H1 (cell line): ENCODE results near the gene LGALS1. TPM values are rescaled to one million over a fixed set of nuclear protein-coding genes. Genes with fewer than 3 reads are reported as not detected.

Source experiments
- CTCF ChIA-PET: fragments of 300-600 bp; sonication (Branson Sonifier 250); formaldehyde crosslinking; loops from one replicate; lab custom pipeline; 2021; ENCODE audit not compliant: partially characterized antibody; lab: Charles Lee
- POLR2A ChIA-PET: fragments of 300-600 bp; sonication (Branson Sonifier 250); formaldehyde crosslinking; loops from one replicate; lab custom pipeline; 2021; ENCODE audit warnings: inconsistent platforms; ENCODE audit not compliant: partially characterized antibody; lab: Charles Lee
- DNase-seq, 2 experiments: peaks; one replicate each; pipeline versions ENCODE4 v3.0.0 to v3.0.0-alpha.2; 2010 to 2022; ENCODE audit warnings: low spot score in 2 of 2, low read depth in 1 of 2, mixed read lengths in 1 of 2
- FAIRE-seq: peaks from 2 replicates; lab custom pipeline; 2011; peaks lifted over from hg19 to GRCh38; lab: Jason Lieb, UNC
- H2AFZ ChIP-seq: 2 replicates; pipeline ENCODE4 v1.8.1; 2012; ENCODE audit warnings: low read length, inconsistent platforms
- H2AK5ac ChIP-seq: 2 replicates; pipeline ENCODE4 v1.6.1; 2013; ENCODE audit warnings: low read depth, low read length
- H2BK120ac ChIP-seq: replicated peaks from 2 replicates; pipeline ENCODE3; 2013; ENCODE audit warnings: low read depth, low read length, inconsistent platforms
- H2BK12ac ChIP-seq: 2 replicates; pipeline ENCODE4 v1.6.1; 2013; ENCODE audit warnings: low read depth, low read length
- H2BK15ac ChIP-seq: 2 replicates; pipeline ENCODE4 v1.6.1; 2013; ENCODE audit warnings: low read length
- H2BK20ac ChIP-seq: 2 replicates; pipeline ENCODE4 v1.6.1; 2013; ENCODE audit warnings: low read length
- H2BK5ac ChIP-seq: 2 replicates; pipeline ENCODE4 v1.6.1; 2013; ENCODE audit warnings: low read depth, low read length
- H3K14ac ChIP-seq: 2 replicates; pipeline ENCODE4 v1.6.1; 2013; ENCODE audit warnings: inconsistent platforms; ENCODE audit not compliant: insufficient read length
- H3K18ac ChIP-seq: 2 replicates; pipeline ENCODE4 v1.6.1; 2013; ENCODE audit warnings: low read length; ENCODE audit errors: extremely low read depth
- H3K23ac ChIP-seq: 2 replicates; pipeline ENCODE4 v1.6.1; 2013; ENCODE audit warnings: inconsistent platforms; ENCODE audit not compliant: insufficient read length
- H3K23me2 ChIP-seq: 2 replicates; pipeline ENCODE4 v1.6.1; 2013; ENCODE audit warnings: low read depth, low read length
- H3K27ac ChIP-seq: 2 replicates; pipeline ENCODE4 v1.6.1; 2011; ENCODE audit warnings: low read depth, low read length, inconsistent platforms
- H3K27me3 ChIP-seq, 4 experiments: replicated peaks in 1 of 4; 1 replicate in 1 of 4; 2 replicates in 3 of 4; pipeline versions ENCODE4 v1.6.1 to v1.8.1; 2011 to 2013; ENCODE audit warnings: low read length in 3 of 4, mild to moderate bottlenecking in 3 of 4, inconsistent platforms in 2 of 4, mixed read lengths in 2 of 4, moderate library complexity in 1 of 4; ENCODE audit not compliant: control insufficient read depth in 3 of 4, insufficient read depth in 3 of 4; ENCODE audit errors: extremely low read depth in 1 of 4
- H3K36me3 ChIP-seq, 4 experiments: 2 replicates each; pipeline versions ENCODE4 v1.6.1 to v1.8.1; 2011 to 2013; ENCODE audit warnings: mild to moderate bottlenecking in 4 of 4, low read length in 3 of 4, moderate library complexity in 2 of 4, control low read depth in 1 of 4, inconsistent platforms in 1 of 4; ENCODE audit not compliant: insufficient read depth in 4 of 4, control insufficient read depth in 2 of 4
- H3K4ac ChIP-seq: replicated peaks from 2 replicates; pipeline ENCODE3; 2013; ENCODE audit warnings: low read length, low read depth, mixed read lengths, inconsistent platforms; ENCODE audit not compliant: insufficient read length
- H3K4me1 ChIP-seq, 4 experiments: replicated peaks in 1 of 4; 1 replicate in 1 of 4; 2 replicates in 3 of 4; pipeline versions ENCODE4 v1.6.1 to v1.8.1; 2011 to 2013; ENCODE audit warnings: low read length in 3 of 4, inconsistent platforms in 2 of 4, mixed read lengths in 1 of 4; ENCODE audit not compliant: insufficient read depth in 4 of 4, control insufficient read depth in 3 of 4
- H3K4me2 ChIP-seq, 2 experiments: 2 replicates each; pipeline versions ENCODE4 v1.6.1 to v1.8.1; 2011 to 2013; ENCODE audit warnings: low read depth in 2 of 2, low read length in 2 of 2, control low read depth in 1 of 2, inconsistent platforms in 1 of 2, mild to moderate bottlenecking in 1 of 2; ENCODE audit not compliant: insufficient read depth in 1 of 2
- H3K4me3 ChIP-seq, 4 experiments: fragments of 200-600, 300-600 bp in 1 of 4; sonication (generic), shearing (Covaris generic), sonication (Bioruptor Twin) in 1 of 4; 2 replicates each; pipeline versions ENCODE4 v1.5.1 to v1.8.1; 2011 to 2016; ENCODE audit warnings: low read length in 4 of 4, low read depth in 3 of 4, control low read depth in 2 of 4, inconsistent platforms in 2 of 4, mild to moderate bottlenecking in 2 of 4, mixed read lengths in 1 of 4, moderate library complexity in 1 of 4; ENCODE audit not compliant: insufficient read depth in 2 of 4; ENCODE audit errors: extremely low read depth in 1 of 4
- H3K56ac ChIP-seq: replicated peaks from 2 replicates; pipeline ENCODE3; 2013; ENCODE audit warnings: low read depth, mild to moderate bottlenecking, mixed read lengths, low read length, inconsistent platforms; ENCODE audit not compliant: insufficient read length
- H3K79me1 ChIP-seq: 2 replicates; pipeline ENCODE4 v1.6.1; 2013; ENCODE audit warnings: low read depth, low read length, control low read depth
- H3K79me2 ChIP-seq, 2 experiments: 2 replicates each; pipeline versions ENCODE4 v1.6.1 to v1.8.1; 2012 to 2013; ENCODE audit warnings: low read length in 2 of 2, mild to moderate bottlenecking in 2 of 2, inconsistent platforms in 1 of 2; ENCODE audit not compliant: insufficient read depth in 2 of 2, control insufficient read depth in 1 of 2
- H3K9ac ChIP-seq, 4 experiments: replicated peaks in 1 of 4; 1 replicate in 1 of 4; 2 replicates in 3 of 4; pipeline versions ENCODE4 v1.6.1 to v1.8.1; 2011 to 2013; ENCODE audit warnings: low read depth in 3 of 4, low read length in 3 of 4, control low read depth in 2 of 4, mild to moderate bottlenecking in 2 of 4, moderate library complexity in 2 of 4, inconsistent platforms in 1 of 4; ENCODE audit errors: extremely low read depth in 1 of 4
- H3K9me3 ChIP-seq, 2 experiments: 2 replicates each; pipeline versions ENCODE4 v1.6.1 to v1.8.1; 2012 to 2013; ENCODE audit warnings: mild to moderate bottlenecking in 2 of 2, moderate library complexity in 2 of 2, control low read depth in 1 of 2, inconsistent platforms in 1 of 2, low read depth in 1 of 2, low read length in 1 of 2, mixed read lengths in 1 of 2; ENCODE audit not compliant: insufficient read depth in 2 of 2
- H4K20me1 ChIP-seq, 2 experiments: replicated peaks in 1 of 2; 2 replicates each; pipeline versions ENCODE3 to v1.8.1; 2011 to 2013; ENCODE audit warnings: inconsistent platforms in 2 of 2, low read length in 2 of 2, mild to moderate bottlenecking in 1 of 2; ENCODE audit not compliant: insufficient read depth in 2 of 2, control insufficient read depth in 1 of 2
- H4K5ac ChIP-seq: 2 replicates; pipeline ENCODE4 v1.6.1; 2013; ENCODE audit warnings: low read length, low read depth, mixed read lengths, inconsistent platforms; ENCODE audit not compliant: insufficient read length
- H4K8ac ChIP-seq: 2 replicates; pipeline ENCODE4 v1.8.0; 2013; ENCODE audit warnings: mild to moderate bottlenecking, moderate library complexity, low read length, inconsistent platforms; ENCODE audit not compliant: insufficient read depth; ENCODE audit errors: extremely low read depth
- H4K91ac ChIP-seq: replicated peaks from 2 replicates; pipeline ENCODE3; 2013; ENCODE audit warnings: low read length, mixed read lengths, inconsistent platforms; ENCODE audit not compliant: insufficient read length
- ATF3 ChIP-seq: IDR thresholded peaks from 2 replicates; pipeline ENCODE4 v1.6.1; 2011; ENCODE audit warnings: low read depth, mild to moderate bottlenecking, low read length; ENCODE audit not compliant: insufficient read depth
- BACH1 ChIP-seq: IDR thresholded peaks from 2 replicates; pipeline ENCODE4 v1.6.1; 2012; ENCODE audit warnings: low read length, improper control_type of control experiment
- BRCA1 ChIP-seq: IDR thresholded peaks from 2 replicates; pipeline ENCODE4 v1.6.1; 2012; ENCODE audit warnings: low read depth, low read length, improper control_type of control experiment
- GABPA ChIP-seq: IDR thresholded peaks from 2 replicates; pipeline ENCODE4 v1.6.1; 2011; ENCODE audit warnings: mild to moderate bottlenecking, low read length, moderate library complexity, borderline replicate concordance; ENCODE audit not compliant: insufficient read depth
- GTF2F1 ChIP-seq: IDR thresholded peaks from 2 replicates; pipeline ENCODE4 v1.6.1; 2012; ENCODE audit warnings: low read depth, low read length, improper control_type of control experiment, borderline replicate concordance
- HDAC6 ChIP-seq: IDR thresholded peaks from one replicate; pipeline ENCODE4 v1.7.1; 2012; ENCODE audit warnings: low read depth, mild to moderate bottlenecking, inconsistent platforms, low read length, moderate library complexity
- KDM4A ChIP-seq: IDR thresholded peaks from one replicate; pipeline ENCODE4 v1.7.1; 2012; ENCODE audit warnings: low read depth, mild to moderate bottlenecking, moderate library complexity, low read length, inconsistent platforms; ENCODE audit not compliant: severe bottlenecking
- POLR2A ChIP-seq, 2 experiments: IDR thresholded peaks; 1 replicate in 1 of 2; 2 replicates in 1 of 2; pipeline ENCODE4 v1.6.1; 2011; ENCODE audit warnings: low read depth in 2 of 2, low read length in 2 of 2, mild to moderate bottlenecking in 2 of 2; ENCODE audit errors: control extremely low read depth in 1 of 2
- RAD21 ChIP-seq, 2 experiments: IDR thresholded peaks in 1 of 2; conservative IDR thresholded peaks in 1 of 2; 2 replicates each; pipeline ENCODE4 v1.6.1; 2011; ENCODE audit warnings: low read depth in 2 of 2, low read length in 2 of 2, improper control_type of control experiment in 1 of 2, inconsistent platforms in 1 of 2, mild to moderate bottlenecking in 1 of 2, moderate library complexity in 1 of 2
- SP1 ChIP-seq: IDR thresholded peaks from 2 replicates; pipeline ENCODE4 v1.6.1; 2011; ENCODE audit warnings: low read depth, low read length
- SP4 ChIP-seq: IDR thresholded peaks from 2 replicates; pipeline ENCODE4 v1.6.1; 2012; ENCODE audit warnings: low read length, inconsistent platforms
- TAF1 ChIP-seq: IDR thresholded peaks from 2 replicates; pipeline ENCODE4 v1.6.1; 2011; ENCODE audit warnings: mild to moderate bottlenecking, low read depth, low read length
- WGBS, 2 experiments: shearing (Covaris generic) in 1 of 2; methylation state at CpG; one replicate each; pipeline versions ENCODE4 v1.1.6 to v1.1.7; 2013 to 2015; ENCODE audit warnings: low lambda C conversion rate in 2 of 2, mixed read lengths in 2 of 2, inconsistent platforms in 1 of 2, low coverage in 1 of 2, missing lambda C conversion rate in 1 of 2; ENCODE audit not compliant: insufficient replicate concordance in 2 of 2, insufficient coverage in 1 of 2, insufficient read length in 1 of 2; ENCODE audit errors: extremely low coverage in 1 of 2, missing lambda C conversion rate in 1 of 2; 5-methylcytosine and 5-hydroxymethylcytosine counted together
- polyA plus RNA-seq, 7 experiments: library from polyadenylated mRNA; depleted of rRNA in 3 of 7; stranded (reverse) in 5 of 7; unstranded in 2 of 7; fragments of >200 nt in 5 of 7; fragments of 200-250 nt in 2 of 7; gene quantifications; 1 replicate in 5 of 7; 2 replicates in 1 of 7; 4 replicates in 1 of 7; pipeline versions ENCODE4 v1.2.1 to v1.2.3, GENCODE V29; 2011 to 2013; ENCODE audit warnings: missing spikeins in 2 of 7, mixed read lengths in 2 of 7
- total RNA-seq: library from RNA; stranded (reverse); fragmentation: NEBNext Ultra II Directional; extraction: Animal tissue kit (Norgen Biotek cat#: 25700); gene quantifications from 2 replicates; pipeline ENCODE4 v1.2.1, GENCODE V29; 2021

LGALS1 gene
- total and polyA plus RNA-seq, 2 of the 8 experiments (the other 6 are each of a cell fraction or from before 2014, with no cell fraction given) = 12.0 to 92.4 TPM

- H4K91ac ChIP-seq = no peak overlapping the region
- H2BK5ac ChIP-seq = no peak overlapping the region
- no peak overlapping the region for H2BK15ac ChIP-seq
- peaks cover 0 to 3% (median 0%) of the 10 kb centered on the region in 4 experiments; a peak in 3 of 7 replicates for H3K4me1 ChIP-seq
- H2AK5ac ChIP-seq = no peak overlapping the region
- H3K18ac ChIP-seq = no peak overlapping the region
- no peaks in the 10 kb centered on the region for H3K79me2 ChIP-seq
- no peaks in the 10 kb centered on the region for H3K23me2 ChIP-seq
- peaks cover 0 to 6% (median 2%) of the 10 kb centered on the region in 4 experiments; a peak in 3 of 8 replicates for H3K36me3 ChIP-seq
- 0 out of 2 replicates have a peak, but pooled peaks cover 2% of the 10 kb centered on the region for H3K79me1 ChIP-seq
- H3K27me3 ChIP-seq = no peaks in the 10 kb centered on the region
- FAIRE-seq = no peak
- 95% methylated on average over 7 of the region's 7 CpGs; no CpG with 5 or more reads in 1 of the 2 experiments for WGBS, 2 experiments
- no peak overlapping the region for H3K4me2 ChIP-seq
- no peak overlapping the region for H3K4me3 ChIP-seq
- H3K4ac ChIP-seq = no peak overlapping the region
- TF ChIP-seq RAD21 (IDR thresholded peaks at IDR 0.05 in 1 of 2, conservative IDR thresholded peaks at IDR 0.05 in 1 of 2; ENCODE audit: low read depth in 2 of 2, low read length in 2 of 2) (no peak), TAF1 (no peak), SP1 (no peak), BACH1 (no peak), GABPA (no peak), KDM4A (no peak), GTF2F1 (no peak), POLR2A (IDR thresholded peaks at IDR 0.05; ENCODE audit: control extremely low read depth in 1 of 2, low read depth in 2 of 2, low read length in 2 of 2) (no peak), SP4 (no peak), ATF3 (no peak), HDAC6 (no peak), BRCA1 (no peak)
- TF ChIP-seq, all 59 proteins: peak for 0
- H4K5ac ChIP-seq = no peak overlapping the region
- no peaks in the 10 kb centered on the region for H3K9me3 ChIP-seq
- no peak for DNase-seq
- ChIA-PET CTCF (interaction anchor here (0.6 to 11.1 kb wide), 8 partner anchors 11 to 79 kb away, joined by 3 to 140 read pairs (median 6); partner anchors contain the start of genes PDXP and SH3BP1), POLR2A (interaction anchor here (0.6 to 2.1 kb wide), 9 partner anchors 9 to 122 kb away, joined by 3 to 8 read pairs (median 3); partner anchors contain the start of gene NOL12)
- H4K20me1 ChIP-seq = peaks cover 0 to 2% of the 10 kb centered on the region in 2 experiments
- no peak overlapping the region for H3K56ac ChIP-seq
- no peak overlapping the region for H4K8ac ChIP-seq
- no peak overlapping the region for H3K23ac ChIP-seq
- H2BK12ac ChIP-seq = no peak overlapping the region
- H3K14ac ChIP-seq = no peak overlapping the region
- no peak overlapping the region for H2BK20ac ChIP-seq
- H2AFZ ChIP-seq = no peak overlapping the region
- no peak overlapping the region for H2BK120ac ChIP-seq
- no peak overlapping the region for H3K9ac ChIP-seq
- H3K27ac ChIP-seq = no peak overlapping the region
Observed at GRCh38 chr22:37627121-37627520, 48.3 kb upstream of the LGALS1 start.
